WTC11 (cell line): Measurements from ENCODE around the gene SNX13. TPM values are rescaled to one million over a fixed set of nuclear protein-coding genes. Genes with fewer than 3 reads are reported as not detected.

ENCODE experiments used
- ATAC-seq: fragments of 200-7000 bp; cut with Tn5 transposase; 2 replicates; pipeline ENCODE4 v1.10.0; 2021; ENCODE audit warnings: mild to moderate bottlenecking, moderate library complexity
- CTCF ChIA-PET: fragments of 300-600 bp; sonication (Branson Sonifier 250); formaldehyde crosslinking; loops from one replicate; lab custom pipeline; 2021; ENCODE audit warnings: antibody characterized with exemption; lab: Charles Lee
- POLR2A ChIA-PET: fragments of 350-600 bp; sonication (Branson Sonifier 250); formaldehyde crosslinking; loops from one replicate; lab custom pipeline; 2021; ENCODE audit warnings: antibody characterized with exemption; lab: Charles Lee
- DNase-seq: peaks from one replicate; pipeline ENCODE4 v3.0.0; 2021; ENCODE audit warnings: low spot score
- H3K27ac Mint-ChIP-seq: 2 replicates; pipeline ENCODE4 v1.8.0; 2021; ENCODE audit warnings: mixed read lengths
- H3K27me3 Mint-ChIP-seq: 2 replicates; pipeline ENCODE4 v1.8.0; 2021; ENCODE audit warnings: low read depth, mild to moderate bottlenecking, moderate library complexity, mixed read lengths
- H3K36me3 Mint-ChIP-seq: 2 replicates; pipeline ENCODE4 v1.8.0; 2021; ENCODE audit warnings: mixed read lengths
- H3K4me1 Mint-ChIP-seq: 2 replicates; pipeline ENCODE4 v1.8.0; 2022; ENCODE audit warnings: mixed read lengths
- H3K4me3 Mint-ChIP-seq: 2 replicates; pipeline ENCODE4 v1.8.0; 2021; ENCODE audit warnings: mild to moderate bottlenecking, moderate library complexity, mixed read lengths
- H3K9me3 Mint-ChIP-seq: 2 replicates; pipeline ENCODE4 v1.8.0; 2021; ENCODE audit warnings: mixed read lengths
- AR ChIP-seq: fragments of 250-450 bp; sonication (Bioruptor Pico); IDR thresholded peaks from 2 replicates; pipeline ENCODE4 v1.9.0; 2021; ENCODE audit warnings: mild to moderate bottlenecking
- ATF1 ChIP-seq: sonication (generic); formaldehyde crosslinking; IDR thresholded peaks from 2 replicates; pipeline ENCODE4 v1.8.1; 2023; ENCODE audit warnings: mild to moderate bottlenecking, moderate library complexity, missing genetic modification reagents
- FOXP1 ChIP-seq: sonication (generic); formaldehyde crosslinking; IDR thresholded peaks from 2 replicates; pipeline ENCODE4 v1.8.0; 2022; ENCODE audit warnings: missing genetic modification reagents, mild to moderate bottlenecking, moderate library complexity, borderline replicate concordance
- FOXP4 ChIP-seq: sonication (generic); formaldehyde crosslinking; IDR thresholded peaks from 2 replicates; pipeline ENCODE4 v1.8.0; 2022; ENCODE audit warnings: mild to moderate bottlenecking, missing genetic modification reagents
- GTF2I ChIP-seq: fragments of 250-450 bp; sonication (Bioruptor Pico); conservative IDR thresholded peaks from 2 replicates; pipeline ENCODE4 v1.4.0; 2021; ENCODE audit warnings: mild to moderate bottlenecking
- HMGXB4 ChIP-seq: sonication (generic); formaldehyde crosslinking; IDR thresholded peaks from 2 replicates; pipeline ENCODE4 v1.8.1; 2023; ENCODE audit warnings: mild to moderate bottlenecking, moderate library complexity, missing genetic modification reagents
- IRF2 ChIP-seq: sonication (generic); formaldehyde crosslinking; IDR thresholded peaks from 2 replicates; pipeline ENCODE4 v1.8.0; 2022; ENCODE audit warnings: low read depth, missing genetic modification reagents, borderline replicate concordance
- JAZF1 ChIP-seq: fragments of 250-450 bp; sonication (Bioruptor Pico); IDR thresholded peaks from 2 replicates; pipeline ENCODE4 v1.9.0; 2021; ENCODE audit warnings: moderate library complexity, mild to moderate bottlenecking, inconsistent platforms
- KAT7 ChIP-seq: sonication (generic); formaldehyde crosslinking; IDR thresholded peaks from 2 replicates; pipeline ENCODE4 v1.8.1; 2023; ENCODE audit warnings: missing genetic modification reagents, mild to moderate bottlenecking, borderline replicate concordance
- NFE2L1 ChIP-seq: sonication (generic); formaldehyde crosslinking; IDR thresholded peaks from 2 replicates; pipeline ENCODE4 v1.8.1; 2023; ENCODE audit warnings: missing genetic modification reagents
- NR1H2 ChIP-seq: sonication (generic); formaldehyde crosslinking; IDR thresholded peaks from 2 replicates; pipeline ENCODE4 v1.9.0; 2021; ENCODE audit warnings: mild to moderate bottlenecking, moderate library complexity, missing genetic modification reagents
- SOX15 ChIP-seq: fragments of 250-450 bp; sonication (Bioruptor Pico); IDR thresholded peaks from 2 replicates; pipeline ENCODE4 v1.9.0; 2021; ENCODE audit warnings: mild to moderate bottlenecking
- ZNF263 ChIP-seq: sonication (generic); formaldehyde crosslinking; IDR thresholded peaks from 2 replicates; pipeline ENCODE4 v1.8.1; 2022; ENCODE audit warnings: low read depth, mild to moderate bottlenecking, moderate library complexity, missing genetic modification reagents
- ZNF396 ChIP-seq: fragments of 250-450 bp; sonication (Bioruptor Pico); IDR thresholded peaks from 2 replicates; pipeline ENCODE4 v1.8.0; 2021; ENCODE audit warnings: mild to moderate bottlenecking, moderate library complexity, borderline replicate concordance
- total RNA-seq: library from RNA; stranded (reverse); gene quantifications from 3 replicates; pipeline ENCODE4 v1.2.3, GENCODE V29; 2021
- TF ChIP-seq, protein P1 (sequence below): fragments of 250-450 bp; sonication (Bioruptor Pico); IDR thresholded peaks from 2 replicates; pipeline ENCODE4 v2.1.2; 2022; ENCODE audit warnings: mild to moderate bottlenecking, moderate library complexity
- TF ChIP-seq, protein P2 (sequence below): sonication (generic); formaldehyde crosslinking; IDR thresholded peaks from 2 replicates; pipeline ENCODE4 v1.8.0; 2023; ENCODE audit warnings: missing genetic modification reagents, mild to moderate bottlenecking, borderline replicate concordance
- TF ChIP-seq, protein P3 (sequence below): sonication (generic); formaldehyde crosslinking; IDR thresholded peaks from 2 replicates; pipeline ENCODE4 v1.8.0; 2023; ENCODE audit warnings: mild to moderate bottlenecking, missing genetic modification reagents

SNX13 gene
- total RNA-seq, 1 experiment from 2014 or later = 27.5 TPM

GRCh38 chr7:17943006-17943405, 2.7 kb upstream of the SNX13 start:
- Mint-ChIP-seq H3K9me3 (no peaks in the 10 kb centered on the region), H3K4me3 (no peak overlapping the region), H3K27ac (no peak overlapping the region), H3K27me3 (no peaks in the 10 kb centered on the region), H3K36me3 (no peaks in the 10 kb centered on the region)
- ChIA-PET POLR2A (no interaction called here), CTCF (interaction anchor here (1.5 kb wide), 1 partner anchor 173 kb away, joined by 3 read pairs; no protein-coding TSS in a partner anchor)
- DNase-seq = no peak
- TF ChIP-seq FOXP4 (no peak), GTF2I (CRISPR knock-in tag) (no peak), NR1H2 (no peak), IRF2 (CRISPR knock-in tag) (no peak), JAZF1 (CRISPR knock-in tag) (no peak), FOXP1 (CRISPR knock-in tag) (no peak), ZNF263 (CRISPR knock-in tag) (no peak), AR (CRISPR knock-in tag) (no peak), HMGXB4 (no peak)
- TF ChIP-seq, all 79 proteins: peak for 0
- no peak for ATAC-seq
- peaks cover 24% of the 10 kb centered on the region for H3K4me1 Mint-ChIP-seq

GRCh38 chr7:17942231-17942630, 1.9 kb upstream of the SNX13 start:
- no peak overlapping the region for H3K27ac Mint-ChIP-seq
- ChIA-PET CTCF (interaction anchor here (1.5 kb wide), 1 partner anchor 172 kb away, joined by 3 read pairs; no protein-coding TSS in a partner anchor), POLR2A (no interaction called here)
- ATAC-seq = no peak
- H3K9me3 Mint-ChIP-seq = no peaks in the 10 kb centered on the region
- no peaks in the 10 kb centered on the region for H3K36me3 Mint-ChIP-seq
- H3K27me3 Mint-ChIP-seq = no peaks in the 10 kb centered on the region
- peak overlapping the region; percentile 97 for H3K4me3 Mint-ChIP-seq
- no peak for DNase-seq
- peaks cover 29% of the 10 kb centered on the region for H3K4me1 Mint-ChIP-seq
- TF ChIP-seq HMGXB4 (no peak), ATF1 (CRISPR knock-in tag) (no peak), KAT7 (no peak), ZNF396 (CRISPR knock-in tag) (no peak), NFE2L1 (no peak), SOX15 (CRISPR knock-in tag) (no peak)
- TF ChIP-seq, protein P1, sequence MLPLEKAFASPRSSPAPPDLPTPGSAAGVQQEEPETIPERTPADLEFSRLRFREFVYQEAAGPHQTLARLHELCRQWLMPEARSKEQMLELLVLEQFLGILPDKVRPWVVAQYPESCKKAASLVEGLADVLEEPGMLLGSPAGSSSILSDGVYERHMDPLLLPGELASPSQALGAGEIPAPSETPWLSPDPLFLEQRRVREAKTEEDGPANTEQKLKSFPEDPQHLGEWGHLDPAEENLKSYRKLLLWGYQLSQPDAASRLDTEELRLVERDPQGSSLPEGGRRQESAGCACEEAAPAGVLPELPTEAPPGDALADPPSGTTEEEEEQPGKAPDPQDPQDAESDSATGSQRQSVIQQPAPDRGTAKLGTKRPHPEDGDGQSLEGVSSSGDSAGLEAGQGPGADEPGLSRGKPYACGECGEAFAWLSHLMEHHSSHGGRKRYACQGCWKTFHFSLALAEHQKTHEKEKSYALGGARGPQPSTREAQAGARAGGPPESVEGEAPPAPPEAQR (CRISPR knock-in tag) = no peak
- TF ChIP-seq, protein P2, sequence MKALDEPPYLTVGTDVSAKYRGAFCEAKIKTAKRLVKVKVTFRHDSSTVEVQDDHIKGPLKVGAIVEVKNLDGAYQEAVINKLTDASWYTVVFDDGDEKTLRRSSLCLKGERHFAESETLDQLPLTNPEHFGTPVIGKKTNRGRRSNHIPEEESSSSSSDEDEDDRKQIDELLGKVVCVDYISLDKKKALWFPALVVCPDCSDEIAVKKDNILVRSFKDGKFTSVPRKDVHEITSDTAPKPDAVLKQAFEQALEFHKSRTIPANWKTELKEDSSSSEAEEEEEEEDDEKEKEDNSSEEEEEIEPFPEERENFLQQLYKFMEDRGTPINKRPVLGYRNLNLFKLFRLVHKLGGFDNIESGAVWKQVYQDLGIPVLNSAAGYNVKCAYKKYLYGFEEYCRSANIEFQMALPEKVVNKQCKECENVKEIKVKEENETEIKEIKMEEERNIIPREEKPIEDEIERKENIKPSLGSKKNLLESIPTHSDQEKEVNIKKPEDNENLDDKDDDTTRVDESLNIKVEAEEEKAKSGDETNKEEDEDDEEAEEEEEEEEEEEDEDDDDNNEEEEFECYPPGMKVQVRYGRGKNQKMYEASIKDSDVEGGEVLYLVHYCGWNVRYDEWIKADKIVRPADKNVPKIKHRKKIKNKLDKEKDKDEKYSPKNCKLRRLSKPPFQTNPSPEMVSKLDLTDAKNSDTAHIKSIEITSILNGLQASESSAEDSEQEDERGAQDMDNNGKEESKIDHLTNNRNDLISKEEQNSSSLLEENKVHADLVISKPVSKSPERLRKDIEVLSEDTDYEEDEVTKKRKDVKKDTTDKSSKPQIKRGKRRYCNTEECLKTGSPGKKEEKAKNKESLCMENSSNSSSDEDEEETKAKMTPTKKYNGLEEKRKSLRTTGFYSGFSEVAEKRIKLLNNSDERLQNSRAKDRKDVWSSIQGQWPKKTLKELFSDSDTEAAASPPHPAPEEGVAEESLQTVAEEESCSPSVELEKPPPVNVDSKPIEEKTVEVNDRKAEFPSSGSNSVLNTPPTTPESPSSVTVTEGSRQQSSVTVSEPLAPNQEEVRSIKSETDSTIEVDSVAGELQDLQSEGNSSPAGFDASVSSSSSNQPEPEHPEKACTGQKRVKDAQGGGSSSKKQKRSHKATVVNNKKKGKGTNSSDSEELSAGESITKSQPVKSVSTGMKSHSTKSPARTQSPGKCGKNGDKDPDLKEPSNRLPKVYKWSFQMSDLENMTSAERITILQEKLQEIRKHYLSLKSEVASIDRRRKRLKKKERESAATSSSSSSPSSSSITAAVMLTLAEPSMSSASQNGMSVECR (CRISPR knock-in tag) = no peak
- TF ChIP-seq, protein P3, sequence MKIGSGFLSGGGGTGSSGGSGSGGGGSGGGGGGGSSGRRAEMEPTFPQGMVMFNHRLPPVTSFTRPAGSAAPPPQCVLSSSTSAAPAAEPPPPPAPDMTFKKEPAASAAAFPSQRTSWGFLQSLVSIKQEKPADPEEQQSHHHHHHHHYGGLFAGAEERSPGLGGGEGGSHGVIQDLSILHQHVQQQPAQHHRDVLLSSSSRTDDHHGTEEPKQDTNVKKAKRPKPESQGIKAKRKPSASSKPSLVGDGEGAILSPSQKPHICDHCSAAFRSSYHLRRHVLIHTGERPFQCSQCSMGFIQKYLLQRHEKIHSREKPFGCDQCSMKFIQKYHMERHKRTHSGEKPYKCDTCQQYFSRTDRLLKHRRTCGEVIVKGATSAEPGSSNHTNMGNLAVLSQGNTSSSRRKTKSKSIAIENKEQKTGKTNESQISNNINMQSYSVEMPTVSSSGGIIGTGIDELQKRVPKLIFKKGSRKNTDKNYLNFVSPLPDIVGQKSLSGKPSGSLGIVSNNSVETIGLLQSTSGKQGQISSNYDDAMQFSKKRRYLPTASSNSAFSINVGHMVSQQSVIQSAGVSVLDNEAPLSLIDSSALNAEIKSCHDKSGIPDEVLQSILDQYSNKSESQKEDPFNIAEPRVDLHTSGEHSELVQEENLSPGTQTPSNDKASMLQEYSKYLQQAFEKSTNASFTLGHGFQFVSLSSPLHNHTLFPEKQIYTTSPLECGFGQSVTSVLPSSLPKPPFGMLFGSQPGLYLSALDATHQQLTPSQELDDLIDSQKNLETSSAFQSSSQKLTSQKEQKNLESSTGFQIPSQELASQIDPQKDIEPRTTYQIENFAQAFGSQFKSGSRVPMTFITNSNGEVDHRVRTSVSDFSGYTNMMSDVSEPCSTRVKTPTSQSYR (CRISPR knock-in tag) = no peak
